K562 (cell line): ENCODE data around the gene EPB41L4B. TPM values are rescaled to one million over a fixed set of nuclear protein-coding genes. Genes with fewer than 3 reads are reported as not detected.
A peak's percentile ranks its signal among the peaks of the same experiment; 100 is the strongest.

ENCODE experiments used
- EHMT2 ChIP-seq: fragments of 450-650 bp; IDR thresholded peaks from 2 replicates; pipeline ENCODE4 v1.6.1; 2018; ENCODE audit warnings: antibody characterized with exemption
- EWSR1 ChIP-seq: fragments of 450-650 bp; IDR thresholded peaks from 2 replicates; pipeline ENCODE4 v1.6.1; 2018; ENCODE audit warnings: borderline replicate concordance, mild to moderate bottlenecking, low read depth, moderate library complexity; ENCODE audit not compliant: partially characterized antibody
- GABPA ChIP-seq: fragments of 200-800 bp; sonication (Bioruptor generic); conservative IDR thresholded peaks from 2 replicates; pipeline ENCODE4 v1.6.1; 2016; ENCODE audit warnings: low read depth, missing genetic modification characterization, missing compliant biosample characterization
- HEY1 ChIP-seq: fragments of 250-450 bp; sonication (Bioruptor Pico); IDR thresholded peaks from 2 replicates; pipeline ENCODE4 v1.5.0; 2020; ENCODE audit warnings: mild to moderate bottlenecking, moderate library complexity, borderline replicate concordance
- RFX1 ChIP-seq: fragments of 450-650 bp; IDR thresholded peaks from 2 replicates; pipeline ENCODE4 v1.6.1; 2016; ENCODE audit warnings: mild to moderate bottlenecking, moderate library complexity
- ZNF431 ChIP-seq: sonication (generic); formaldehyde crosslinking; IDR thresholded peaks from 2 replicates; pipeline ENCODE4 v1.8.0; 2022; ENCODE audit warnings: mild to moderate bottlenecking, missing genetic modification reagents
- ZZZ3 ChIP-seq: fragments of 450-650 bp; IDR thresholded peaks from 2 replicates; pipeline ENCODE4 v1.6.1; 2016; ENCODE audit warnings: antibody characterized with exemption, mild to moderate bottlenecking, moderate library complexity
- polyA plus RNA-seq, 8 experiments: library from polyadenylated mRNA; depleted of rRNA in 4 of 8; stranded (reverse) in 5 of 8; unstranded in 3 of 8; fragments of >200 nt; fragmentation: Nextera tagmentation in 2 of 8; fragmentation: Illumina TruSeq in 1 of 8; extraction: Ambion mirVana in 2 of 8; extraction: Trizol in 1 of 8; gene quantifications; 2 replicates each; pipeline versions ENCODE4 v1.2.1 to v1.2.3, GENCODE V29; 2011 to 2014; ENCODE audit warnings: inconsistent platforms in 1 of 8, missing spikeins in 1 of 8
- total RNA-seq, 7 experiments: library from RNA; depleted of rRNA in 6 of 7; stranded (reverse); fragments of >200 nt in 6 of 7; fragmentation: Illumina TruSeq in 2 of 7; extraction: Trizol in 2 of 7; gene quantifications; 2 replicates each; pipeline versions ENCODE4 v1.2.1 to v1.2.3, GENCODE V29; 2011 to 2021; ENCODE audit warnings: low replicate concordance in 1 of 7
- TF ChIP-seq, protein P1 (sequence below): fragments of 250-450 bp; sonication (Bioruptor Pico); IDR thresholded peaks from 2 replicates; pipeline ENCODE4 v1.5.0; 2021; ENCODE audit warnings: mild to moderate bottlenecking, moderate library complexity
- TF ChIP-seq, protein P2 (sequence below): conservative IDR thresholded peaks from 2 replicates; pipeline ENCODE4 v1.6.1; 2011; ENCODE audit warnings: low read depth, mild to moderate bottlenecking, low read length; ENCODE audit not compliant: control insufficient read depth
- TF ChIP-seq, protein P3 (sequence below): sonication (generic); formaldehyde crosslinking; IDR thresholded peaks from 2 replicates; pipeline ENCODE4 v1.8.1; 2023; ENCODE audit warnings: missing genetic modification reagents, mild to moderate bottlenecking, borderline replicate concordance
- TF ChIP-seq, protein P4 (sequence below): fragments of 250-450 bp; sonication (Bioruptor Pico); IDR thresholded peaks from 2 replicates; pipeline ENCODE4 v1.4.0; 2020; ENCODE audit warnings: mild to moderate bottlenecking, moderate library complexity
- TF ChIP-seq, protein P5 (sequence below): fragments of 250-450 bp; sonication (Bioruptor Pico); IDR thresholded peaks from 2 replicates; pipeline ENCODE4 v1.8.0; 2022; ENCODE audit warnings: moderate library complexity, mild to moderate bottlenecking, inconsistent platforms
- TF ChIP-seq, protein P6 (sequence below): sonication (generic); IDR thresholded peaks from 2 replicates; pipeline ENCODE4 v1.6.1; 2016

The EPB41L4B gene
- total and polyA plus RNA-seq, 9 of the 15 experiments (the other 6 are each of a cell fraction or from before 2014, with no cell fraction given), result 0.09 to 0.38 (median 0.21) TPM

DNA sequence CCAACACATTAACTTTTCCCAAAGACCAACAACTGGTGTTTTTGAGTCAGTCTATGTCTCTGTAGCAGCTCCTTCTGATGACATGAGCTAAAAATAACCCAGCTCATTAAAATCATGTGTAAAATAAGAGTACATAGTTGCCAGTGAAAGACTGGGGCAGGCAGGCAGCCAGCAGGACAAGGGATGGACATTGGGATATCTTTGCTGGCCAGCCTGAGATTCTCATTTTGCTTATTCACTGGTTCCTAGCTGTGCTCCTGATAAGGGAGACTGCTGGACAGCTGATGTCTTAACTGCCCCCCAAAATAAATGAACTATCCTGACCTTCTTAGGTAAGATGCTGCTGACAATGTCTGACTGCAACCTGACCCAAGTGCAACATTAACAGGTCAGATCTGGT, 33.9 kb downstream of the EPB41L4B start (continued):
- TF ChIP-seq, protein P1, sequence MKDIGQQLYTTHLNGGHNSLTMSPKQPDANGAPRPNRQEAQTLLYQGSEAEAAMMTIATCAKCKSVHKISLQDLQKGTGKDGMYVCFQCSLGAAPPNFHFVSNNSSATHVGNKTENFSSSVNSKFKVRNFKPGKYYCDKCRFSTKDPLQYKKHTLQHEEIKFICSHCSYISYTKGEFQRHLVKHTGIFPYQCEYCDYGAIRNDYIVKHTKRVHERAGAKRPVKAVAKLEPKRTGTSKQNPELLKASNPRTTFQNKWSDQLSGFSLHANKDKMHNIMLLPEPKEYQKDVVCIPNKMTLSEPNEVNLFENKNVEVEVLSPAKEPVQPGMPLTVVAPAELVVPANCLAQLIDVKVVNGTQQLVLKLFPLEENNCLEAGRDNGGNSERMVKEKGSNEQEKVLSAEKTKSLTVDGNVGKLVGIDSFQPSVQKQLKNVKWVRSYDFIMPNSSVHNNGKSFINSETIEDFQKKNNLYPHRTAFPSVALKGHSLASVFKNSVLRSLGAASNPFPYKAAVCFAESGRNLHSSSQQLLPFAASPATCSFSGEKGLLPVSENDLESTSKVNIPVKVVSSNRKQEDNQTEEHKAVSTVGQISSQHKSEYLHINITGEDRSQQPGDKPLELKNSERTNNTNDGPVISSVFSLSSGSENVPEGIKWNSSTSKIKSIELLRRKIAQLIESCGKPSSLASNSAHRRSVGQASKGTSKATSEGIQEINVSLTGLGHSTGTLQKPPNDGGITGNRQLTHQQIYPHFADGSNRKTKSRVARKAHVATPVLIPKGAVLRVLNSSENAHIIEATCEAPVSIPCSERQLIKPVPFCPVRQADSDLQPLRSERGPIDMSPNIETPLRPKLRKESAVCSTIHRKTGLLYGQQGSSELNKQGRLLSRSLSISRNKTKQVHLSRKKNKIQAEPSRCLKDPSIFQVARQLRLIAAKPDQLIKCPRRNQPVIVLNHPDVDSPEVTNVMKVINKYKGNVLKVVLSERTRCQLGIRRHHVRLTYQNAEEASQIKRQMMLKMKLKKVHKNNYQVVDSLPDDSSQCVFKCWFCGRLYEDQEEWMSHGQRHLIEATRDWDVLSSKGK (CRISPR knock-in tag), result no peak
- TF ChIP-seq EWSR1, result no peak
- TF ChIP-seq, protein P2, sequence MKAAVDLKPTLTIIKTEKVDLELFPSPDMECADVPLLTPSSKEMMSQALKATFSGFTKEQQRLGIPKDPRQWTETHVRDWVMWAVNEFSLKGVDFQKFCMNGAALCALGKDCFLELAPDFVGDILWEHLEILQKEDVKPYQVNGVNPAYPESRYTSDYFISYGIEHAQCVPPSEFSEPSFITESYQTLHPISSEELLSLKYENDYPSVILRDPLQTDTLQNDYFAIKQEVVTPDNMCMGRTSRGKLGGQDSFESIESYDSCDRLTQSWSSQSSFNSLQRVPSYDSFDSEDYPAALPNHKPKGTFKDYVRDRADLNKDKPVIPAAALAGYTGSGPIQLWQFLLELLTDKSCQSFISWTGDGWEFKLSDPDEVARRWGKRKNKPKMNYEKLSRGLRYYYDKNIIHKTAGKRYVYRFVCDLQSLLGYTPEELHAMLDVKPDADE, result no peak
- TF ChIP-seq ZZZ3, result no peak
- no peak for TF ChIP-seq ZNF431 (CRISPR knock-in tag)
- TF ChIP-seq, protein P3, sequence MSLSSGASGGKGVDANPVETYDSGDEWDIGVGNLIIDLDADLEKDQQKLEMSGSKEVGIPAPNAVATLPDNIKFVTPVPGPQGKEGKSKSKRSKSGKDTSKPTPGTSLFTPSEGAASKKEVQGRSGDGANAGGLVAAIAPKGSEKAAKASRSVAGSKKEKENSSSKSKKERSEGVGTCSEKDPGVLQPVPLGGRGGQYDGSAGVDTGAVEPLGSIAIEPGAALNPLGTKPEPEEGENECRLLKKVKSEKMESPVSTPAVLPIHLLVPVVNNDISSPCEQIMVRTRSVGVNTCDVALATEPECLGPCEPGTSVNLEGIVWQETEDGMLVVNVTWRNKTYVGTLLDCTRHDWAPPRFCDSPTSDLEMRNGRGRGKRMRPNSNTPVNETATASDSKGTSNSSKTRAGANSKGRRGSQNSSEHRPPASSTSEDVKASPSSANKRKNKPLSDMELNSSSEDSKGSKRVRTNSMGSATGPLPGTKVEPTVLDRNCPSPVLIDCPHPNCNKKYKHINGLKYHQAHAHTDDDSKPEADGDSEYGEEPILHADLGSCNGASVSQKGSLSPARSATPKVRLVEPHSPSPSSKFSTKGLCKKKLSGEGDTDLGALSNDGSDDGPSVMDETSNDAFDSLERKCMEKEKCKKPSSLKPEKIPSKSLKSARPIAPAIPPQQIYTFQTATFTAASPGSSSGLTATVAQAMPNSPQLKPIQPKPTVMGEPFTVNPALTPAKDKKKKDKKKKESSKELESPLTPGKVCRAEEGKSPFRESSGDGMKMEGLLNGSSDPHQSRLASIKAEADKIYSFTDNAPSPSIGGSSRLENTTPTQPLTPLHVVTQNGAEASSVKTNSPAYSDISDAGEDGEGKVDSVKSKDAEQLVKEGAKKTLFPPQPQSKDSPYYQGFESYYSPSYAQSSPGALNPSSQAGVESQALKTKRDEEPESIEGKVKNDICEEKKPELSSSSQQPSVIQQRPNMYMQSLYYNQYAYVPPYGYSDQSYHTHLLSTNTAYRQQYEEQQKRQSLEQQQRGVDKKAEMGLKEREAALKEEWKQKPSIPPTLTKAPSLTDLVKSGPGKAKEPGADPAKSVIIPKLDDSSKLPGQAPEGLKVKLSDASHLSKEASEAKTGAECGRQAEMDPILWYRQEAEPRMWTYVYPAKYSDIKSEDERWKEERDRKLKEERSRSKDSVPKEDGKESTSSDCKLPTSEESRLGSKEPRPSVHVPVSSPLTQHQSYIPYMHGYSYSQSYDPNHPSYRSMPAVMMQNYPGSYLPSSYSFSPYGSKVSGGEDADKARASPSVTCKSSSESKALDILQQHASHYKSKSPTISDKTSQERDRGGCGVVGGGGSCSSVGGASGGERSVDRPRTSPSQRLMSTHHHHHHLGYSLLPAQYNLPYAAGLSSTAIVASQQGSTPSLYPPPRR (CRISPR knock-in tag), result no peak
- TF ChIP-seq, protein P4, sequence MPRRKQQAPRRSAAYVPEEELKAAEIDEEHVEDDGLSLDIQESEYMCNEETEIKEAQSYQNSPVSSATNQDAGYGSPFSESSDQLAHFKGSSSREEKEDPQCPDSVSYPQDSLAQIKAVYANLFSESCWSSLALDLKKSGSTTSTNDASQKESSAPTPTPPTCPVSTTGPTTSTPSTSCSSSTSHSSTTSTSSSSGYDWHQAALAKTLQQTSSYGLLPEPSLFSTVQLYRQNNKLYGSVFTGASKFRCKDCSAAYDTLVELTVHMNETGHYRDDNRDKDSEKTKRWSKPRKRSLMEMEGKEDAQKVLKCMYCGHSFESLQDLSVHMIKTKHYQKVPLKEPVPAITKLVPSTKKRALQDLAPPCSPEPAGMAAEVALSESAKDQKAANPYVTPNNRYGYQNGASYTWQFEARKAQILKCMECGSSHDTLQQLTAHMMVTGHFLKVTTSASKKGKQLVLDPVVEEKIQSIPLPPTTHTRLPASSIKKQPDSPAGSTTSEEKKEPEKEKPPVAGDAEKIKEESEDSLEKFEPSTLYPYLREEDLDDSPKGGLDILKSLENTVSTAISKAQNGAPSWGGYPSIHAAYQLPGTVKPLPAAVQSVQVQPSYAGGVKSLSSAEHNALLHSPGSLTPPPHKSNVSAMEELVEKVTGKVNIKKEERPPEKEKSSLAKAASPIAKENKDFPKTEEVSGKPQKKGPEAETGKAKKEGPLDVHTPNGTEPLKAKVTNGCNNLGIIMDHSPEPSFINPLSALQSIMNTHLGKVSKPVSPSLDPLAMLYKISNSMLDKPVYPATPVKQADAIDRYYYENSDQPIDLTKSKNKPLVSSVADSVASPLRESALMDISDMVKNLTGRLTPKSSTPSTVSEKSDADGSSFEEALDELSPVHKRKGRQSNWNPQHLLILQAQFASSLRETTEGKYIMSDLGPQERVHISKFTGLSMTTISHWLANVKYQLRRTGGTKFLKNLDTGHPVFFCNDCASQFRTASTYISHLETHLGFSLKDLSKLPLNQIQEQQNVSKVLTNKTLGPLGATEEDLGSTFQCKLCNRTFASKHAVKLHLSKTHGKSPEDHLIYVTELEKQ (CRISPR knock-in tag), result no peak
- TF ChIP-seq RFX1, result no peak
- no peak for TF ChIP-seq HEY1 (CRISPR knock-in tag)
- TF ChIP-seq, protein P5, sequence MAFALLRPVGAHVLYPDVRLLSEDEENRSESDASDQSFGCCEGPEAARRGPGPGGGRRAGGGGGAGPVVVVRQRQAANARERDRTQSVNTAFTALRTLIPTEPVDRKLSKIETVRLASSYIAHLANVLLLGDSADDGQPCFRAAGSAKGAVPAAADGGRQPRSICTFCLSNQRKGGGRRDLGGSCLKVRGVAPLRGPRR (CRISPR knock-in tag), result no peak
- no peak for TF ChIP-seq GABPA (tag)
- TF ChIP-seq, protein P6, sequence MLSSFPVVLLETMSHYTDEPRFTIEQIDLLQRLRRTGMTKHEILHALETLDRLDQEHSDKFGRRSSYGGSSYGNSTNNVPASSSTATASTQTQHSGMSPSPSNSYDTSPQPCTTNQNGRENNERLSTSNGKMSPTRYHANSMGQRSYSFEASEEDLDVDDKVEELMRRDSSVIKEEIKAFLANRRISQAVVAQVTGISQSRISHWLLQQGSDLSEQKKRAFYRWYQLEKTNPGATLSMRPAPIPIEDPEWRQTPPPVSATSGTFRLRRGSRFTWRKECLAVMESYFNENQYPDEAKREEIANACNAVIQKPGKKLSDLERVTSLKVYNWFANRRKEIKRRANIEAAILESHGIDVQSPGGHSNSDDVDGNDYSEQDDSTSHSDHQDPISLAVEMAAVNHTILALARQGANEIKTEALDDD, result no peak
- peak; percentile 62; the same call in 1 of the 2 replicates for TF ChIP-seq EHMT2
